ENCODE results near the gene PRADC1. TPM values are rescaled to one million over a fixed set of nuclear protein-coding genes. Genes with fewer than 3 reads are reported as not detected.
A peak's percentile ranks its signal among the peaks of the same experiment; 100 is the strongest.
"Not testable (repeated sequence)": the region's sequence is repeated elsewhere in the genome, so short reads cannot be mapped to it uniquely, and the experiment has no call there.

PRADC1 gene
- polyA plus RNA-seq, 6 donors from 2014 or later, result 9.5 to 19.1 (median 10.6) TPM

GRCh38 chr2:73264332-73264606 is 31.2 kb upstream of the PRADC1 start:
- no peak for DNase-seq
- Mint-ChIP-seq H3K9me3 (no peaks in the 10 kb centered on the region), H3K36me3 (peaks cover 0 to 11% of the 10 kb centered on the region in 2 donors), H3K4me1 (peaks cover 3 to 11% (median 8%) of the 10 kb centered on the region in 3 donors), H3K4me3 (no peak overlapping the region), H3K27me3 (no peaks in the 10 kb centered on the region), H3K27ac (no peak overlapping the region)
- no peak for ATAC-seq (ENCODE audit: low read depth in 2 of 2)

DNA sequence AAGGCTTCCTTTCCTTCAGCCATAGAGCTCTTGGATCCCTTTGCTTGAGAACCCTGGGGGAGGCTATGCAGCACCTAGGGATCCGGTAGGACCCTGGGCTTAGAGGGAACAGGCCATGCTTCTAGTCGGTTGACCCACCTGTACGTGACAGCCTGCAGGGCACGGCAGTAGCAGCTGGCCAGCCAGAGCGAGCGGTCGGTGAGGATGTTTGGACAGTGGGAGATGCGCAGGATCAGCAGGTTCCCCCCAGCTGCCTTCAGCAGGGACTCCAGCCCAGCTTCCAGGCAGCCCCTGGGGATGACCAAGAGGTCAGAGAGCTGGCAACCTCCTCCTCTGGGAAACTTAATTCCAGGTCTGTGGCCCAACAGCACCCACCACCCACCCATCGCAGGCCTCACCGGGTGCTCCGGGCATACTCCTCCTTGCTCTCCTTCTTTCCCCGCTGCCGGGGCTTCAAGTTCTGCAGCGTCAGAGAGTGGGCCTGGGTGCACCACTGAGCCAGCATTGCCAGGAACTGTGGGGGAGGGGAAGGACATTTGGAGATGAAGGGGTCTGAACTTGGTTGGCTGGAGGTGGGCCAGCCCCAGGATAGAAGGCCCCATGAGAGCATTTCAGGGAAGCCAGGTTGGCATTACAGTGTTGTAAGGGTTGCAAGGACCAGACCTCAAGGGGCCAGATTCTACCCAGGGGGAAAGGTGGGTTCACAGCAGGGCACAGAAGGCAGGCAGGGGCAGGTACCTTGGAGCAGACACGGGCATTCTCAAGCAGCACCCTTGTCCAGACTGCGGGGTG is 30.7 kb upstream of the PRADC1 start:
- no peaks in the 10 kb centered on the region for H3K27me3 Mint-ChIP-seq
- no peak overlapping the region for H3K27ac Mint-ChIP-seq
- H3K9me3 Mint-ChIP-seq, result no peaks in the 10 kb centered on the region
- ATAC-seq (ENCODE audit: low read depth in 2 of 2) (no peak), DNase-seq (no peak)
- H3K4me1 Mint-ChIP-seq, result peaks cover 3 to 11% (median 8%) of the 10 kb centered on the region in 3 donors
- no peak overlapping the region for H3K4me3 Mint-ChIP-seq
- H3K36me3 Mint-ChIP-seq, result peaks cover 0 to 16% of the 10 kb centered on the region in 2 donors

- H3K9me3 Mint-ChIP-seq; DNase-seq; H3K27ac Mint-ChIP-seq; H3K36me3 Mint-ChIP-seq; H3K27me3 Mint-ChIP-seq; H3K4me1 Mint-ChIP-seq; ATAC-seq (ENCODE audit: low read depth in 2 of 2); H3K4me3 Mint-ChIP-seq: not testable (repeated sequence)
These were observed 29.8 kb upstream of the PRADC1 start for GRCh38 chr2:73262691-73263429.

DNA sequence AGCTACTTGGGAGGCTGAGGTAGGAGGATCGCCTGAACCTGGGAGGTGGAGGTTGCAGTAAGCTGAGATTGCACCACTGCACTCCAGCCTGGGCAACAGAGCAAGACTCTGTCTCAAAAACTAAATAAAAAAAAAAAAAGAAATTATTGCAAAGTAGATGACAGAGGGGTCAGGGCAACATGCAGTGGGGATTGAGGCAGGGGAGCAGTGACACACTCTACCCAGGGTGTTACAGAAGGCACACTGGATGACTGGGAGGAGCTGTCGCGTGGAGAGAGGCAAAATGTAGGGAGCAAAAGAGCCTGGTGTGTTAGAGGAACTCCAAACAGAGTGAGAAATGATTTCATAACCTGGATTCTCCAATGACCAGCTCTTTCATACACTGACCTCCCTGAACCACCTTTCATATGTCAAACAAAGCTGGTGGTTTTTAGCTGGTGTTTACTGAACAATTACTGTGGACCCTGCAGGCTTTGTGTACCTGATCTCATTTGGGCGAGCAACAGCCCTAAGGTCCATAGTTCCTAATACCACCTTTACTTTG is 29.1 kb upstream of the PRADC1 start:
- ATAC-seq (ENCODE audit: low read depth in 2 of 2) (no peak), DNase-seq (no peak)
- Mint-ChIP-seq H3K4me3 (no peak overlapping the region), H3K27me3 (no peaks in the 10 kb centered on the region), H3K36me3 (peaks cover 0 to 7% of the 10 kb centered on the region in 2 donors), H3K27ac (no peak overlapping the region), H3K9me3 (no peaks in the 10 kb centered on the region), H3K4me1 (peaks cover 0 to 5% (median 3%) of the 10 kb centered on the region in 3 donors)

GRCh38 chr2:73260338-73260984 is 27.4 kb upstream of the PRADC1 start:
- H3K4me1 Mint-ChIP-seq, result peaks cover 0 to 3% (median 0%) of the 10 kb centered on the region in 3 donors
- H3K4me3 Mint-ChIP-seq, result no peak overlapping the region
- H3K9me3 Mint-ChIP-seq, result no peaks in the 10 kb centered on the region
- DNase-seq (no peak), ATAC-seq (ENCODE audit: low read depth in 2 of 2) (no peak)
- H3K27me3 Mint-ChIP-seq, result no peaks in the 10 kb centered on the region
- H3K36me3 Mint-ChIP-seq, result peaks cover 0 to 7% of the 10 kb centered on the region in 2 donors
- peak overlapping the region in 2 of 6 donors; percentile 80 to 89 for H3K27ac Mint-ChIP-seq

GRCh38 chr2:73259704-73260337 is 26.8 kb upstream of the PRADC1 start:
- ATAC-seq (ENCODE audit: low read depth in 2 of 2), result no peak
- Mint-ChIP-seq H3K27ac (peak overlapping the region in 1 of 6 donors; percentile 57), H3K27me3 (no peaks in the 10 kb centered on the region), H3K4me3 (no peak overlapping the region), H3K36me3 (peaks cover 0 to 7% of the 10 kb centered on the region in 2 donors), H3K9me3 (no peaks in the 10 kb centered on the region), H3K4me1 (peaks cover 0 to 3% (median 0%) of the 10 kb centered on the region in 3 donors)
- DNase-seq, result no peak

DNA sequence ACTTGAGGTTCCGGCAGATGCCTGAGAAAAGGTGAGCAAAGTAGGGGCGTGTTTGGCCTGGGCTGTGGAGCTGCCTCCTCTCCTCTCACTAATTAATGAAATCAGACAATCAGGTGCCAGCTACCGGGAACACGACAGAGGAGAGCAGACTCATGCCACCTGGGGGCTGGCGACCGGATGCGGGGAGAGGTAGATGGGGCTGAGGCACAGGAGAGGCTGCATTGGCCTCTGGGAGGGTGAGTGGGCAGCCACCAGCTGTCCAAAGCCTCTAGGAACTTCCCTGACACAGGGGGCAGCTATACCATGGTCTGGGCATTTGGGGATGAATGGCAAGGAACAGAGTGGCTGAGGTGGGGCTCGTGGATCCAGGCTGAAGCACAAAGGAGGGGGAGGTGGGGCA is 26.2 kb upstream of the PRADC1 start:
- ATAC-seq (ENCODE audit: low read depth in 2 of 2) (no peak), DNase-seq (no peak)
- H3K4me3 Mint-ChIP-seq, result no peak overlapping the region
- no peaks in the 10 kb centered on the region for H3K9me3 Mint-ChIP-seq
- H3K27me3 Mint-ChIP-seq, result no peaks in the 10 kb centered on the region
- peaks cover 0 to 7% of the 10 kb centered on the region in 2 donors for H3K36me3 Mint-ChIP-seq
- H3K27ac Mint-ChIP-seq, result peak overlapping the region in 2 of 6 donors; percentile 8 to 10
- H3K4me1 Mint-ChIP-seq, result peaks cover 0 to 3% (median 0%) of the 10 kb centered on the region in 3 donors

GRCh38 chr2:73258913-73259215 is 25.8 kb upstream of the PRADC1 start:
- Mint-ChIP-seq H3K27me3 (no peaks in the 10 kb centered on the region), H3K36me3 (peaks cover 0 to 7% of the 10 kb centered on the region in 2 donors), H3K4me3 (peak overlapping the region in 1 of 8 donors; percentile 52), H3K27ac (peak overlapping the region in 1 of 6 donors; percentile 8), H3K4me1 (peaks cover 0 to 3% (median 0%) of the 10 kb centered on the region in 3 donors), H3K9me3 (no peaks in the 10 kb centered on the region)
- ATAC-seq (ENCODE audit: low read depth in 2 of 2) (no peak), DNase-seq (no peak)

GRCh38 chr2:73258186-73258912 is 25.3 kb upstream of the PRADC1 start:
- peak overlapping the region in 1 of 6 donors; percentile 15 for H3K27ac Mint-ChIP-seq
- no peaks in the 10 kb centered on the region for H3K9me3 Mint-ChIP-seq
- H3K27me3 Mint-ChIP-seq, result no peaks in the 10 kb centered on the region
- DNase-seq, result no peak
- ATAC-seq (ENCODE audit: low read depth in 2 of 2), result no peak
- peaks cover 0 to 5% (median 0%) of the 10 kb centered on the region in 3 donors for H3K4me1 Mint-ChIP-seq
- no peak overlapping the region for H3K4me3 Mint-ChIP-seq
- H3K36me3 Mint-ChIP-seq, result peaks cover 0 to 9% of the 10 kb centered on the region in 2 donors

DNA sequence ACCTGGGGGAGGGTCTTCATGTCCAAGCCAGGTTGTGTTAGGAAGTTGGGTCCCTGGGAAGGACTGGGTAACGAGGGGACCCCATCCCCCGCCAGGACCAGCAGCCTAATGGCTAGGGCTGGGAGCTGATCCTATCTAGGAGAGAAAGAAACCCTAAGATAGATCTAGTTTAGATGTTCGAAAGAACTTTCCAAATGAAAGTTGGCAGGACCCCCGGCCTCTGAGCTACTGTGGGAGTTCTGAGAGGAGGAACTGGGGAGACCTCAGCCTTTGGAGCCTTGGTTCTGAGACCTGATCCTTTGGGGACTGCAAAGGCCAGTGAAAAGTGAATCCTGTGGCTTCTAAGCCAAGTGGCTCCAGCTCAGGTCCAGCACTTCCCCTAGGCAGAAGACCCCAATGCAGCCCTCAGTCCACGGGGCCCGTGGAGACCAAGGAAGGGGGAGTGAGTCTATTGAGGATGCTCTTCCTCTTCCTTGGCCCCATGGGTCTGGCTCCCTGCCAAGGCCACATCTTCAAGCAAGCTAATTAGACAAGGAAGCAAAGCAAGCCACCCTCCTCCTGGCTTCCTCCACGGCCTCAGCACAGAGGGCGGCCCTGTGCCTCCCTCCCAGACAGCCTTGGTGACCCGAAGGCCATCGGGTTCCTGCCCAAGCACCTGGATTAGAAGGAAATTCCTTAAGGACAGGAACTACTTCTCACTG is 24.5 kb upstream of the PRADC1 start:
- Mint-ChIP-seq H3K4me3 (no peak overlapping the region), H3K27me3 (no peaks in the 10 kb centered on the region), H3K4me1 (peaks cover 0 to 7% (median 3%) of the 10 kb centered on the region in 3 donors), H3K36me3 (peaks cover 4 to 12% of the 10 kb centered on the region in 2 donors), H3K27ac (peak overlapping the region in 2 of 6 donors; percentile 3 to 15), H3K9me3 (no peaks in the 10 kb centered on the region)
- no peak for DNase-seq
- ATAC-seq (ENCODE audit: low read depth in 2 of 2), result no peak

DNA sequence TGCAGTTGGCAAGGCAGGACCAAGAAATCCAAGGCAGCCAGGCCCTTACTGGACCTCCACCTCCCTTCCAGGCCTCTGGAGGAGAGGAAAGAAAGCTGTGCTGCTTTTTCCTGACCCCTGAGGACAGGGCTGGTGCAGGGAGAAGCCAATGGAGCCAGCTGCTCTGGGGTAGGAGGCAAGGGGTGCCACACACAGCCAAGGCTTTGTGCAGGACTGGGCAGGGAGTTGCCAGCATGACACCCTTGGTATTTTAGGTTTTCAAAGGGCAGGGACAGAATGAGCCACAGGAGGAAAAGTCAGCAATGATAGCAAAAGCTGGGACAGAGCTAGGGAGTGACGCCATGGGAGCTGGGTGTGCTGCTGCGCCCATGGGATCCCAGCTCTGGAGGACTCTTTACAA is 24.0 kb upstream of the PRADC1 start:
- ATAC-seq (ENCODE audit: low read depth in 2 of 2), result no peak
- Mint-ChIP-seq H3K36me3 (peaks cover 4 to 12% of the 10 kb centered on the region in 2 donors), H3K4me1 (peaks cover 0 to 7% (median 3%) of the 10 kb centered on the region in 3 donors), H3K27ac (peak overlapping the region in 1 of 6 donors; percentile 3), H3K4me3 (peak overlapping the region in 1 of 8 donors; percentile 52), H3K27me3 (no peaks in the 10 kb centered on the region), H3K9me3 (no peaks in the 10 kb centered on the region)
- DNase-seq, result no peak

DNA sequence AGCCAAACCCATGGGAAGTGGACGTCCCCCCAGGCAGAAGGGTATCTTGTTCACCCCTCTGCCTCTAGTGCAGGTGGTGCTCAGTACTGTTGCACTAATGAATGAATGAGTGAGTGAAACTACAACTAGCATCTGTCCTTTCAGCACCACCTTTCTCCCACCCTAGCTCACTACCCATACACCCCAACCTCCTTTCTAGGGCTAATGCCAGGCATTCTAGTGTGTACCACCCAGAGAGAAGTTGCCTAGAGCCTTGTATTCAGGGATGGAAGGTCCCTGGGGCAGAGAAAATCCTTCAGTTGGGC is 23.5 kb upstream of the PRADC1 start:
- H3K36me3 Mint-ChIP-seq, result peaks cover 4 to 12% of the 10 kb centered on the region in 2 donors
- H3K4me3 Mint-ChIP-seq, result no peak overlapping the region
- no peak for DNase-seq
- H3K4me1 Mint-ChIP-seq, result peaks cover 0 to 7% (median 3%) of the 10 kb centered on the region in 3 donors
- peak overlapping the region in 3 of 6 donors; percentile 3 to 72 (median 68) for H3K27ac Mint-ChIP-seq
- no peaks in the 10 kb centered on the region for H3K9me3 Mint-ChIP-seq
- no peak for ATAC-seq (ENCODE audit: low read depth in 2 of 2)
- no peaks in the 10 kb centered on the region for H3K27me3 Mint-ChIP-seq

Data from naive B cell (primary cell).